Parietal lobe (tissue), 1 donor: ENCODE data around the gene GABRG2. TPM values are rescaled to one million over a fixed set of nuclear protein-coding genes. Genes with fewer than 3 reads are reported as not detected.

Experiments used
- total RNA-seq: library from RNA; depleted of rRNA; stranded (reverse); fragments of >200 nt; gene quantifications from one replicate; pipeline ENCODE4 v1.2.3, GENCODE V29; 2014

GABRG2 gene
- 28.5 TPM for total RNA-seq

DNA sequence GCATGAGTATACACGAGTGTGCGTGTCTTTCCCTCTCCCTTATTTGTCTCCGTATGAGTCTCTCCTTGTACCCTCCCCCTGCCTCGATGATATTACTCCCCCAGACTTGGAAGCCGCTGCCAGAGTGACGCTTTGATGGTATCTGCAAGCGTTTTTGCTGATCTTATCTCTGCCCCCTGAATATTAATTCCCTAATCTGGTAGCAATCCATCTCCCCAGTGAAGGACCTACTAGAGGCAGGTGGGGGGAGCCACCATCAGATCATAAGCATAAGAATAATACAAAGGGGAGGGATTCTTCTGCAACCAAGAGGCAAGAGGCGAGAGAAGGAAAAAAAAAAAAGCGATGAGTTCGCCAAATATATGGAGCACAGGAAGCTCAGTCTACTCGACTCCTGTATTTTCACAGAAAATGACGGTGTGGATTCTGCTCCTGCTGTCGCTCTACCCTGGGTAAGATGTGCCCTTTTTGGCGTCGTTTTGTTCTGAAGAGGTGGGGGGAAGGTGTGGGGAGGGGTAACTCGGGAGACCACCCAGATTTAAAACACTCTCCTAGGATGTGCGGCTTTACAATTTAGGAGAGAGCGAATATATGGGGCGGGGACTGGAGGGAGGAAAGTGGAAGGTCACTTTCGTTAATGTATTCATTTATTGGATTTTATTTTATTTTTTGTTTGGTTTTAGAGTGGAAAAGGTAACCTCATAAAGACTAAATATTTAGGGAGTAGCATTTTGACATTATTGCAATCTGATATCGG is at the start of gene GABRG2:
GABRG2 (plus strand) TSS at position 119 of the 757 bp plus-strand sequence; CDS start at position 346, 227 bp downstream.

Other genes with a start within 250 kb of the GABRG2 start
- 17.2 TPM for gene GABRA1, start 219.7 kb upstream of the GABRG2 start, total RNA-seq